SIG-M5 (cell line): ENCODE measurements around the gene ACSL4.

Experiments used
- DNase-seq: peaks from one replicate; lab custom pipeline; 2025; lab: John Stamatoyannopoulos, UW

Gene ACSL4

DNA sequence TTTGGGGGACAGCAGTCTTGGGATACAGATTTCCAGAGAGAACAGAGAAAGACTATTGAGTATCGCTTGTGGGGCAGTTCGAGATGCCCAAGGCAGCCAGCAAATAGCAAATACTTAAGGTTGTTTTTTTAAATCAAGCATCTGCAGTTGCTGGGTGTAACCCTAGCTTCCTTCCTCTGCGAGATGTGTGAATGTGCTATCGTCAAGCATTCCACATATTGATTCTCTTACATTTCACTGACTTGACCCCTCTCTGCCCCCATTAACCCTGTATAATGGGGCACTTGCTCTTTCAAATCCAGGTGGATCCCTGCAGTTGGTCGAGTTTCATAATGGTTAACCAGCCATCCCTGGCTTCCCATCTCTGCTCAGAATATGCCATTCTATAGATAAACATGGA lies 131.6 kb downstream of the ACSL4 start:
- DNase-seq: no peak

DNA sequence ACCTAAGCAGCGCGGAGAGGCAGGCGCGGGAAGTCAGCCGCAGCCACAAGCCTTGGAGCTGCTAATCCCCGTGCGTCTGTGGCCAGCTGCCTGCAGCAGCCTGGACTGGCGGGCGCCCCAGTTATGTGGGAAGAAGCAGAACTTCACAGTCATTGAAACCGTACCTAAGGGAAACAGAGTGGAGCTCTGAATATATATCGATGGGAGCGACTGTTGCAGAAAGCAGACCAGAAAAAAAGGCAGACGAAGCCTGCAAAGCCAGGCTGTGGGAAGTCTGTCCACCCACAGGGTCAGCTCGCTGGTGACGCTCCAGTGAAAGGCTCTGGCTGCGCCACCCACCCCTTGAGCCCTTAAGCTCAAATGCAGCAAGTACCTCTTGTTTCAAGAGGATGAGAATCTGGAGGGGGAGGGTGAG lies 132.8 kb downstream of the ACSL4 start:
- no peak for DNase-seq

DNA sequence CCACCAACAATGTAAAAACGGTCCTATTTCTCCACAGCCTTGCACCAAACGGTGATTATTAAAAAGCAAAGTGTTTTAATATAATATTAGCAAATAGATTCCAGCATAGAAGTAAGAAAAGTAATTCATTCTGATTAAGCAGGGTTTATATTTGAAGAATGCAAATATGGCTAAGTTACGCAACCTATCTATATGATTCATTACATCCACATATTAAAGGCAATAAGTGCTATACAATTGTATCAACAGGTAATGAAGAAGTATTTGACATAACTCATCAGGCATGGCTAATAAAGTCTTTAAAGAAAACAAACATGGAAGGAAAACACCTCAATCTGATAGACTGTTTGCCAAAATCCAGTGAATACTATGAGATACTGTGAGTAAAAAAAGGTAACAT lies 137.0 kb downstream of the ACSL4 start:
- DNase-seq: no peak
